HEK293 (cell line): Measurements from ENCODE around the gene ATP2A3.

ENCODE experiments used
- CTCF ChIA-PET: fragments of 350-600 bp; formaldehyde crosslinking; extraction: SDS; loops from one replicate; lab custom pipeline; 2021; ENCODE audit warnings: antibody characterized with exemption; lab: Yijun Ruan, JAX
- POLR2A ChIA-PET: fragments of 300-600 bp; formaldehyde crosslinking; extraction: SDS; loops from one replicate; lab custom pipeline; 2020; ENCODE audit warnings: antibody characterized with exemption, inconsistent platforms; lab: Yijun Ruan, JAX
- H3K27ac ChIP-seq: fragments of 200-500 bp; sonication (Bioruptor generic); 2 replicates; pipeline ENCODE4 v1.5.1; 2014; ENCODE audit warnings: low read depth, low read length, control low read depth, inconsistent platforms; ENCODE audit errors: extremely low read depth
- H3K36me3 ChIP-seq, 2 experiments: fragments of 200-500 bp in 1 of 2; sonication (Bioruptor generic) in 1 of 2; 1 replicate in 1 of 2; 2 replicates in 1 of 2; pipeline ENCODE4 v1.5.1; 2014 to 2017; ENCODE audit warnings: inconsistent platforms in 2 of 2, low read length in 2 of 2; ENCODE audit not compliant: control insufficient read depth in 2 of 2, insufficient read depth in 1 of 2
- H3K4me1 ChIP-seq: fragments of 200-500 bp; sonication (Bioruptor generic); 2 replicates; pipeline ENCODE4 v1.5.1; 2014; ENCODE audit warnings: mild to moderate bottlenecking, low read length, inconsistent platforms; ENCODE audit not compliant: control insufficient read depth, insufficient read depth
- H3K4me3 ChIP-seq: 2 replicates; pipeline ENCODE4 v1.5.1; 2011; ENCODE audit warnings: low read depth, mild to moderate bottlenecking, control low read depth, low read length, moderate library complexity
- H3K9me3 ChIP-seq: fragments of 200-500 bp; sonication (Bioruptor generic); 2 replicates; pipeline ENCODE4 v1.5.1; 2014; ENCODE audit warnings: low read depth, low read length, inconsistent platforms; ENCODE audit not compliant: control insufficient read depth, insufficient read depth
- EGR2 ChIP-seq: fragments of 450-650 bp; formaldehyde crosslinking; IDR thresholded peaks from 2 replicates; pipeline ENCODE4 v1.5.1; 2016; ENCODE audit warnings: low read depth, missing biosample characterization, missing genetic modification characterization
- INSM2 ChIP-seq: fragments of 450-650 bp; formaldehyde crosslinking; IDR thresholded peaks from 2 replicates; pipeline ENCODE4 v1.5.1; 2016; ENCODE audit warnings: missing biosample characterization, missing genetic modification characterization
- KLF1 ChIP-seq: fragments of 450-650 bp; formaldehyde crosslinking; IDR thresholded peaks from 2 replicates; pipeline ENCODE4 v1.5.1; 2016; ENCODE audit warnings: missing biosample characterization, missing genetic modification characterization
- KLF16 ChIP-seq: fragments of 450-650 bp; formaldehyde crosslinking; IDR thresholded peaks from 2 replicates; pipeline ENCODE4 v1.5.1; 2017; ENCODE audit warnings: missing biosample characterization, missing genetic modification characterization
- PRDM1 ChIP-seq: fragments of 450-650 bp; formaldehyde crosslinking; IDR thresholded peaks from 2 replicates; pipeline ENCODE4; 2016; ENCODE audit warnings: missing biosample characterization, missing genetic modification characterization
- PRDM10 ChIP-seq: fragments of 450-650 bp; formaldehyde crosslinking; IDR thresholded peaks from 2 replicates; pipeline ENCODE4 v1.5.1; 2016; ENCODE audit warnings: missing biosample characterization, missing genetic modification characterization
- PRDM6 ChIP-seq: fragments of 450-650 bp; formaldehyde crosslinking; IDR thresholded peaks from 2 replicates; pipeline ENCODE4 v1.5.1; 2017; ENCODE audit warnings: missing biosample characterization, missing genetic modification characterization
- SETDB1 ChIP-seq: IDR thresholded peaks from one replicate; pipeline ENCODE4 v1.6.1; 2017; ENCODE audit warnings: mild to moderate bottlenecking, low read length, moderate library complexity, mixed read lengths; ENCODE audit not compliant: insufficient read length
- ZBTB49 ChIP-seq: fragments of 450-650 bp; formaldehyde crosslinking; IDR thresholded peaks from 2 replicates; pipeline ENCODE4 v1.5.1; 2016; ENCODE audit warnings: missing biosample characterization, missing genetic modification characterization, low read depth
- ZFHX2 ChIP-seq: fragments of 450-650 bp; formaldehyde crosslinking; conservative IDR thresholded peaks from 2 replicates; pipeline ENCODE4 v1.5.1; 2016; ENCODE audit warnings: missing biosample characterization, missing genetic modification characterization
- ZFP69B ChIP-seq: fragments of 450-650 bp; formaldehyde crosslinking; IDR thresholded peaks from 2 replicates; pipeline ENCODE4 v1.5.1; 2016; ENCODE audit warnings: missing biosample characterization, missing genetic modification characterization
- ZIC2 ChIP-seq: fragments of 450-650 bp; formaldehyde crosslinking; IDR thresholded peaks from 2 replicates; pipeline ENCODE4 v1.5.1; 2016; ENCODE audit warnings: missing biosample characterization, missing genetic modification characterization
- ZNF114 ChIP-seq: fragments of 450-650 bp; formaldehyde crosslinking; IDR thresholded peaks from 2 replicates; pipeline ENCODE4 v1.5.0; 2017; ENCODE audit warnings: missing biosample characterization, missing genetic modification characterization
- ZNF37A ChIP-seq: fragments of 450-650 bp; IDR thresholded peaks from 2 replicates; pipeline ENCODE4 v1.5.1; 2018; ENCODE audit warnings: missing biosample characterization, missing genetic modification characterization
- ZNF513 ChIP-seq: fragments of 450-650 bp; IDR thresholded peaks from 2 replicates; pipeline ENCODE4 v1.5.1; 2018; ENCODE audit warnings: missing biosample characterization, missing genetic modification characterization
- ZNF529 ChIP-seq: fragments of 450-650 bp; formaldehyde crosslinking; IDR thresholded peaks from 2 replicates; pipeline ENCODE4 v1.5.1; 2017; ENCODE audit warnings: missing genetic modification characterization, missing biosample characterization; ENCODE audit not compliant: insufficient replicate concordance
- ZNF560 ChIP-seq: fragments of 450-650 bp; formaldehyde crosslinking; IDR thresholded peaks from 2 replicates; pipeline ENCODE4 v1.5.1; 2017; ENCODE audit warnings: missing biosample characterization, missing genetic modification characterization, borderline replicate concordance
- ZNF585B ChIP-seq: fragments of 450-650 bp; formaldehyde crosslinking; IDR thresholded peaks from 2 replicates; pipeline ENCODE4 v1.5.1; 2016; ENCODE audit warnings: missing biosample characterization, missing genetic modification characterization
- ZNF701 ChIP-seq: fragments of 450-650 bp; formaldehyde crosslinking; IDR thresholded peaks from 2 replicates; pipeline ENCODE4 v1.5.1; 2016; ENCODE audit warnings: missing biosample characterization, missing genetic modification characterization
- ZNF707 ChIP-seq: fragments of 450-650 bp; formaldehyde crosslinking; IDR thresholded peaks from 2 replicates; pipeline ENCODE4 v1.5.1; 2016; ENCODE audit warnings: missing biosample characterization, missing genetic modification characterization
- ZNF776 ChIP-seq: fragments of 450-650 bp; formaldehyde crosslinking; IDR thresholded peaks from 2 replicates; pipeline ENCODE4 v1.5.0; 2017; ENCODE audit warnings: missing biosample characterization, missing genetic modification characterization, borderline replicate concordance

Gene ATP2A3

GRCh38 chr17:3929181-3929580 is 35.1 kb downstream of the ATP2A3 start (continued):
- TF ChIP-seq ZBTB49 (tag by site-specific recombination) = no peak

GRCh38 chr17:3928406-3928805 is 35.8 kb downstream of the ATP2A3 start:
- Histone ChIP-seq H3K4me1 (no peaks in the 10 kb centered on the region), H3K27ac (no peak overlapping the region), H3K36me3 (no peaks in the 10 kb centered on the region), H3K4me3 (no peak overlapping the region), H3K9me3 (no peaks in the 10 kb centered on the region)
- peak; percentile 44; the same call in 1 of the 2 replicates for TF ChIP-seq ZIC2
- peak; percentile 94 for TF ChIP-seq EGR2
- no peak for TF ChIP-seq ZNF114 (tag by site-specific recombination)
- TF ChIP-seq ZNF529 (tag by site-specific recombination) = no peak
- TF ChIP-seq ZNF513 (tag by site-specific recombination) = no peak
- TF ChIP-seq ZNF37A (tag by site-specific recombination) = no peak
- TF ChIP-seq ZNF776 (tag by site-specific recombination) = no peak
- TF ChIP-seq ZFHX2 (tag by site-specific recombination) = peak; percentile 95
- TF ChIP-seq PRDM6 = no peak
- TF ChIP-seq PRDM1 (tag by site-specific recombination) = no peak
- TF ChIP-seq SETDB1 = no peak
- CTCF ChIA-PET = interaction anchor here (1.1 to 4.3 kb wide), 3 partner anchors 12 to 14 kb away, joined by 3 to 35 read pairs (median 7); partner anchors contain the start of gene P2RX1
- POLR2A ChIA-PET = no interaction called here

GRCh38 chr17:3927628-3928340 is 36.5 kb downstream of the ATP2A3 start:
- no peaks in the 10 kb centered on the region for H3K9me3 ChIP-seq
- no peaks in the 10 kb centered on the region for H3K36me3 ChIP-seq
- POLR2A ChIA-PET = interaction anchor here (0.5 kb wide), 1 partner anchor 438 kb away, joined by 3 read pairs; no protein-coding TSS in a partner anchor
- H3K4me3 ChIP-seq = no peak overlapping the region
- CTCF ChIA-PET = interaction anchor here (0.6 to 4.3 kb wide), 5 partner anchors 11 to 698 kb away, joined by 3 to 35 read pairs (median 3); partner anchors contain the start of gene P2RX1
- no peak overlapping the region for H3K27ac ChIP-seq
- H3K4me1 ChIP-seq = no peaks in the 10 kb centered on the region
- TF ChIP-seq ZNF701 (tag by site-specific recombination) = no peak
- TF ChIP-seq ZNF585B = no peak
- TF ChIP-seq KLF1 (tag by site-specific recombination) = peak; percentile 83
- TF ChIP-seq ZFP69B = no peak
- no peak for TF ChIP-seq KLF16 (tag by site-specific recombination)
- TF ChIP-seq ZFHX2 (tag by site-specific recombination) = 0 out of 2 replicates have a peak, but pooled peaks have one; percentile 29
- TF ChIP-seq ZNF529 (tag by site-specific recombination) = no peak
- no peak for TF ChIP-seq PRDM10 (tag by site-specific recombination)
- no peak for TF ChIP-seq ZNF560 (tag by site-specific recombination)
- peak; percentile 43 for TF ChIP-seq ZIC2
- TF ChIP-seq INSM2 (tag by site-specific recombination) = no peak
- TF ChIP-seq ZNF707 (tag by site-specific recombination) = no peak
